Esophagus squamous epithelium (tissue), 5 donors: ENCODE data around the gene CHIT1. TPM values are rescaled to one million over a fixed set of nuclear protein-coding genes. Genes with fewer than 3 reads are reported as not detected.
A peak's percentile ranks its signal among the peaks of the same experiment; 100 is the strongest.

ENCODE experiments used
- DNase-seq: peaks from one replicate; lab custom pipeline; 2025; lab: John Stamatoyannopoulos, UW
- H3K27ac ChIP-seq, 4 donors: fragments of 200-600 bp; sonication (generic); one replicate each; pipeline ENCODE4 v1.5.1; 2016 to 2019; ENCODE audit warnings: mild to moderate bottlenecking in 1 of 4
- H3K27me3 ChIP-seq, 4 donors: fragments of 200-600 bp; sonication (generic); 1 replicate in 3 of 4; 2 replicates in 1 of 4; pipeline versions ENCODE4 v1.5.1 to v1.6.0; 2017 to 2021; ENCODE audit warnings: antibody characterized with exemption in 1 of 4
- H3K36me3 ChIP-seq, 3 donors: fragments of 200-600 bp; sonication (generic); one replicate each; pipeline ENCODE4 v1.5.1; 2016 to 2019
- H3K4me1 ChIP-seq, 3 donors: fragments of 200-600 bp; sonication (generic); one replicate each; pipeline ENCODE4 v1.5.1; 2017 to 2019
- H3K4me3 ChIP-seq, 4 donors: fragments of 200-600 bp; sonication (generic); 1 replicate in 3 of 4; 2 replicates in 1 of 4; pipeline ENCODE4 v1.5.1; 2016 to 2019; ENCODE audit warnings: mild to moderate bottlenecking in 2 of 4, moderate library complexity in 1 of 4
- H3K9me3 ChIP-seq, 3 donors: fragments of 200-600 bp; sonication (generic); one replicate each; pipeline ENCODE4 v1.5.1; 2016 to 2019
- CTCF ChIP-seq, 6 experiments: fragments of 450-650 bp in 4 of 6; fragments of 200-600 bp in 2 of 6; sonication (generic) in 2 of 6; IDR thresholded peaks; one replicate each; pipeline ENCODE4 v1.5.1; 2016 to 2019; ENCODE audit warnings: antibody characterized with exemption in 6 of 6, mild to moderate bottlenecking in 4 of 6, moderate library complexity in 4 of 6
- POLR2A ChIP-seq, 4 donors: fragments of 450-650 bp; IDR thresholded peaks; one replicate each; pipeline ENCODE4 v1.6.1; 2017; ENCODE audit warnings: antibody characterized with exemption in 4 of 4, mild to moderate bottlenecking in 4 of 4, moderate library complexity in 3 of 4
- WGBS, 2 donors: methylation state at CpG; one replicate each; pipeline ENCODE4 v1.1.5; 2018; 5-methylcytosine and 5-hydroxymethylcytosine counted together
- intact Hi-C: fragments of 100-400 bp; cut with DNase I; formaldehyde crosslinking; loops from one replicate; pipeline ENCODE4 v1.15.0; 2022
- total RNA-seq, 4 donors: library from RNA; depleted of rRNA; stranded (reverse); fragments of >200 nt; gene quantifications; one replicate each; pipeline ENCODE4 v1.1.0, GENCODE V29; 2016
- donor health status: DM: yes; HTN: yes; CAD: no.

Gene CHIT1
- total RNA-seq, 4 donors from 2014 or later = 1.00 TPM; not detected in 3

DNA sequence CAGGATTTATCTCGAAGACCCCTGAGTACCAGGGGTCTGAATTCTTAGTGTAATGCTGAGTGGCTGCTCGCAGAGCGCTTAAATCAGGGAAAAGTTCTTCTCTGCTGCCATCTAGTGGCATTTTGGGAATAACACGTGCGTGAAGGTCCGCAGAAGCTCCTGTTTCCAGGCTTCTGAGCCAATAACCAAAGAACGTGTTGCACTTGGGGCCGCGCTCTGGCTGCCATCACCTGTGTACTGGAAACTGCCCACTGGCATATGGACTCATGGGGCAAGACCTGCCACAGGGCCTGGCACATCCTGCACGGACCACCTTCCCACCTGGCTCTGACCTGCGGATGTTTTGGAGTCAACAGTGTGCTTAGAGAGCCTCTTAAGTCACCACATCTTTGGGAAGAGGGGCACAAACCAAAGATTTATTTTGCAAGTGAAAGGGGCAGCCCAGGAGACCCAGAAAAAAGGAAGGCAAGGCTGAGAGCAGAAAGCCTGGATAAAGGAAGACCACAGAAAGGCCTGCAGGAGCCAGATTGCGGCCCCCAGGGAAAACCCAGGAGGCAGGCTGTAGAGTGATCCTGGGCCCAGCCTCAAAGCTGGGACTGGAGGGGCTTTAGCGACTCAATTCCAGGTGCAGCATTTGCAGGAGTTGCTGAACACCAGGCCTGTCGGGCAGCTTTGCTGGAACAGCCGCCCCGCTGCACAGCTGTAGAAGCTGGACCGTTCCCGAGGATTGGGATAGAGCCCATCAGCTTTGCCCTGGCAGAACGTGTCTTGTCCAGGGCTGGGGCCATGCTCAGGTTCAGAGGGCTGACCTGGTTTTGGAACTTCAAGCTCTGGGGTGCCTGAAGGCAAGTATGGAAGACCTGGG is 13.0 kb downstream of the CHIT1 start:
- Histone ChIP-seq H3K27me3 (peaks cover 0 to 22% (median 0%) of the 10 kb centered on the region in 4 donors), H3K4me1 (peaks cover 0 to 5% (median 0%) of the 10 kb centered on the region in 3 donors), H3K9me3 (no peaks in the 10 kb centered on the region), H3K36me3 (no peaks in the 10 kb centered on the region), H3K27ac (no peak overlapping the region), H3K4me3 (no peak overlapping the region)
- TF ChIP-seq POLR2A (IDR thresholded peaks at IDR 0.05) (no peak), CTCF (IDR thresholded peaks at IDR 0.05) (peak; percentile 66 to 84 (median 70))
- intact Hi-C loops = loop anchor here (5.0 kb wide), 2 partner anchors 99 to 179 kb away; no protein-coding TSS in a partner anchor
- no peak for DNase-seq
- WGBS, 2 donors = 25 to 38% methylated on average over 4 to 14 of the region's 19 CpGs

DNA sequence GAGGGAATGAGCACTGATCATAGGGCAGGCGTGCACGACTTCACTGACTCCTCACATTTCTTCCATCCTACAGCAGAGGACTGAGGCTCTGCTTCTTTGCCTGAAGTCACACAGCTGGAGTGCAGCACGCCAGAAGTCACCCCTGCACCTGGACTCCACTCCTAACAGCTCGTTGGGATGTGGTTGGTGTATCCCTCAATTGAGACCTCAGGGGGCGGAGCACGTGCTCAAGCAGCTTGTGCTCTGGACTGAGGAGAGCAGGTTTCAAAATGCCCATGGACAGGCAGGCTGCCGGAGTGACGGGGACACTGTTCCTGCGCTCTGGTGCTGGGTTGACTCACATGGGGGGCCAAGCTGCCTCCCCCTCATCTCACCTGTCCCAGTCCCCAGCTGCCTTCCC is 13.9 kb downstream of the CHIT1 start:
- Histone ChIP-seq H3K4me1 (peaks cover 0 to 5% (median 0%) of the 10 kb centered on the region in 3 donors), H3K4me3 (no peak overlapping the region), H3K27me3 (peaks cover 0 to 22% (median 0%) of the 10 kb centered on the region in 4 donors), H3K27ac (no peak overlapping the region), H3K36me3 (no peaks in the 10 kb centered on the region), H3K9me3 (no peaks in the 10 kb centered on the region)
- intact Hi-C loops = loop anchor here (5.0 kb wide), 2 partner anchors 98 to 178 kb away; no protein-coding TSS in a partner anchor
- WGBS, 2 donors = 50 to 80% methylated on average over 2 to 4 of the region's 9 CpGs
- no peak for DNase-seq
- TF ChIP-seq POLR2A (IDR thresholded peaks at IDR 0.05) = no peak

DNA sequence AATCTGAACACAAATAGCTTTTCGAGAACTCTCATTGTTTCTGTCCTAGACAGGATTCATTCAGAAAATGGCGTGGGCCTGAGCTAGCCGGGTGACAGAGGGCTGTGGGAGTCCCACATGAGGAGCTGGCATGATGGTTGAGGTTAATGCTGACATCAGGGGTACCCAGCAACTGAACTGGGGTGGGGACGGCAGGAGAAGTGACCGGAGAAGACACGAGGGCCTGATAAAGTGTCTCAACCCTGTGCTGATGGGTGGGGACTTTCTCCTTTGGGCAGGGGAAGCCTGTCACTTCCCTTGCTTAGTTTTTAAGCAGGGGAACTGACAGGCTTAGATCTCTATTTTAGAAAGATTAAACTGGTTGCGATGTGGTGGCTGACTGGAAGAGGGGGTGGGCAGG is 14.6 kb downstream of the CHIT1 start:
- intact Hi-C loops = loop anchor here (5.0 kb wide), 2 partner anchors 98 to 178 kb away; no protein-coding TSS in a partner anchor
- no peak overlapping the region for H3K27ac ChIP-seq
- H3K27me3 ChIP-seq = peaks cover 0 to 22% (median 0%) of the 10 kb centered on the region in 4 donors
- peaks cover 0 to 5% (median 0%) of the 10 kb centered on the region in 3 donors for H3K4me1 ChIP-seq
- no peak for TF ChIP-seq CTCF (IDR thresholded peaks at IDR 0.05)
- no peaks in the 10 kb centered on the region for H3K36me3 ChIP-seq
- no peak for DNase-seq
- H3K9me3 ChIP-seq = no peaks in the 10 kb centered on the region
- no peak overlapping the region for H3K4me3 ChIP-seq
- 55 to 66% methylated on average over 7 of the region's 7 CpGs for WGBS, 2 donors

DNA sequence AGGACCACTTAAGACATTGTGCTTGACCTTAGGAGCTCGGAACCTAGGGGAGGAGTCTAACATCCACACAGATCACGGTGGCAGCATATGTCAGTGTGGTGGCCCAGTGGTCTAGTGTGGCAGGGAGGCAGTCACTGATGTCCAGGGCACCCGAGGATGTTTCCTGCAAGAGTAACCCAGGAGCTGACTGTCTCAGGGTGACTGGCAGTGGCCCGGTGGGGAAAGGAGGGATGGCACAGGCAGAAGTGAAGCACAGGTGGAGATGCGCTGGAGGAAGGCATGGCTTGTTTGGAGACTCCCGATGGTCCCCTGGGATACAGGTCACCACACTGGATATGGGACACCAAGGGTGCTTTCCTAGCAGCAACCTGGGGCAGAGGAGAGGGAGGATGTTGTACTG is 16.3 kb downstream of the CHIT1 start:
- Histone ChIP-seq H3K4me1 (peaks cover 0 to 5% (median 0%) of the 10 kb centered on the region in 3 donors), H3K9me3 (no peaks in the 10 kb centered on the region), H3K27ac (no peak overlapping the region), H3K4me3 (no peak overlapping the region), H3K36me3 (no peaks in the 10 kb centered on the region), H3K27me3 (peaks cover 0 to 18% (median 0%) of the 10 kb centered on the region in 4 donors)
- 72 to 87% methylated on average over 6 of the region's 6 CpGs for WGBS, 2 donors
- no peak for DNase-seq
- TF ChIP-seq POLR2A (IDR thresholded peaks at IDR 0.05) = no peak
- no peak for TF ChIP-seq CTCF (IDR thresholded peaks at IDR 0.05)
- intact Hi-C loops = no loop called here

DNA sequence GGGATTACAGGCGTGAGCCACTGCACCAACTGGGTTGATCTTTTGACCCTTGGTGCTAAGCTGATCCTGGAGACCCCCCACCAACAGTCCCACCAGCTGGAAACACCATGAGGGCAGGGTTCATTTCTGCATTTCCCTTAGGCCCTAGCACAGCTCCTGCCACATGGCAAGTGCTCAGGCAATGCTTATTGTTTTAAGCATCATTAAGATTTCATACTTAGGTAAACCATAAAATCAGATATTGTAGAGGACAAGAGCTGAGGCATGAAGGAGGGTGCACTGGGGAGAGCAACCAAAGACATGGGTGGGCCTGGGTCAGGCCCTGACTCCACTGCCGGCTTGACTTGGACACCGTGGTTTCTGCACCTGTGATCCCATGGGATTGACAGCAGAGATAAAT is 17.7 kb downstream of the CHIT1 start:
- Histone ChIP-seq H3K36me3 (no peaks in the 10 kb centered on the region), H3K9me3 (no peaks in the 10 kb centered on the region), H3K4me1 (peaks cover 0 to 5% (median 0%) of the 10 kb centered on the region in 3 donors), H3K4me3 (no peak overlapping the region), H3K27me3 (peaks cover 0 to 5% (median 0%) of the 10 kb centered on the region in 4 donors), H3K27ac (no peak overlapping the region)
- intact Hi-C loops = no loop called here
- no peak for TF ChIP-seq POLR2A (IDR thresholded peaks at IDR 0.05)
- TF ChIP-seq CTCF (IDR thresholded peaks at IDR 0.05) = no peak
- no peak for DNase-seq
- WGBS, 2 donors = 88 to 93% methylated on average over 2 to 3 of the region's 3 CpGs
